AG09309 (cell line): ENCODE data around the gene MCF2L2.

Source experiments
- DNase-seq: peaks from one replicate; pipeline ENCODE4 v3.0.0-alpha.2; 2010; ENCODE audit warnings: low read depth
- H3K4me3 ChIP-seq: 2 replicates; pipeline ENCODE4 v1.5.1; 2011; ENCODE audit warnings: mild to moderate bottlenecking, low read depth, low read length, moderate library complexity; ENCODE audit not compliant: control insufficient read depth
- TF ChIP-seq, protein P1 (sequence below): IDR thresholded peaks from 2 replicates; pipeline ENCODE4 v1.5.1; 2011; ENCODE audit warnings: mild to moderate bottlenecking, low read depth, low read length, inconsistent platforms; ENCODE audit not compliant: insufficient read depth, control insufficient read depth; ENCODE audit errors: missing control alignments

Gene MCF2L2

DNA sequence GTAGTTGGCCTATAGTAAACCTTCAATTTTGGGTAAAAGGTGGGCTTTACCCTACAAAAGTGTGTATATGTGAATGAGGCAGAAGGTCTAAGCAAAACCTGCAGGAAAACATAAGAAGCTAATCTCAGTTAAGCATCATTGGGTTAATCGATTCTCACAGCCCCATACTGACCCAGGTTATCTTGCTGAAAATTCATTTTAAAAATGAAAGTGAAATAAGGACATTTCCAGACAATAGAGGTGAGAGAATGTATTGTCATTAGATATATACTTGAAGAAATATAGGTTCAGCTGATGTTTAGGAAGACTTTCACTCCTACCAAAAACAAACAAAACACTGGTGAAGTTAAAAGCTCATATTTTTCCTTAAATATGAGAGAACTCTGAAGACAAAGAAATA, 85.6 kb downstream of the MCF2L2 start:
- TF ChIP-seq, protein P1, sequence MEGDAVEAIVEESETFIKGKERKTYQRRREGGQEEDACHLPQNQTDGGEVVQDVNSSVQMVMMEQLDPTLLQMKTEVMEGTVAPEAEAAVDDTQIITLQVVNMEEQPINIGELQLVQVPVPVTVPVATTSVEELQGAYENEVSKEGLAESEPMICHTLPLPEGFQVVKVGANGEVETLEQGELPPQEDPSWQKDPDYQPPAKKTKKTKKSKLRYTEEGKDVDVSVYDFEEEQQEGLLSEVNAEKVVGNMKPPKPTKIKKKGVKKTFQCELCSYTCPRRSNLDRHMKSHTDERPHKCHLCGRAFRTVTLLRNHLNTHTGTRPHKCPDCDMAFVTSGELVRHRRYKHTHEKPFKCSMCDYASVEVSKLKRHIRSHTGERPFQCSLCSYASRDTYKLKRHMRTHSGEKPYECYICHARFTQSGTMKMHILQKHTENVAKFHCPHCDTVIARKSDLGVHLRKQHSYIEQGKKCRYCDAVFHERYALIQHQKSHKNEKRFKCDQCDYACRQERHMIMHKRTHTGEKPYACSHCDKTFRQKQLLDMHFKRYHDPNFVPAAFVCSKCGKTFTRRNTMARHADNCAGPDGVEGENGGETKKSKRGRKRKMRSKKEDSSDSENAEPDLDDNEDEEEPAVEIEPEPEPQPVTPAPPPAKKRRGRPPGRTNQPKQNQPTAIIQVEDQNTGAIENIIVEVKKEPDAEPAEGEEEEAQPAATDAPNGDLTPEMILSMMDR, result no peak

DNA sequence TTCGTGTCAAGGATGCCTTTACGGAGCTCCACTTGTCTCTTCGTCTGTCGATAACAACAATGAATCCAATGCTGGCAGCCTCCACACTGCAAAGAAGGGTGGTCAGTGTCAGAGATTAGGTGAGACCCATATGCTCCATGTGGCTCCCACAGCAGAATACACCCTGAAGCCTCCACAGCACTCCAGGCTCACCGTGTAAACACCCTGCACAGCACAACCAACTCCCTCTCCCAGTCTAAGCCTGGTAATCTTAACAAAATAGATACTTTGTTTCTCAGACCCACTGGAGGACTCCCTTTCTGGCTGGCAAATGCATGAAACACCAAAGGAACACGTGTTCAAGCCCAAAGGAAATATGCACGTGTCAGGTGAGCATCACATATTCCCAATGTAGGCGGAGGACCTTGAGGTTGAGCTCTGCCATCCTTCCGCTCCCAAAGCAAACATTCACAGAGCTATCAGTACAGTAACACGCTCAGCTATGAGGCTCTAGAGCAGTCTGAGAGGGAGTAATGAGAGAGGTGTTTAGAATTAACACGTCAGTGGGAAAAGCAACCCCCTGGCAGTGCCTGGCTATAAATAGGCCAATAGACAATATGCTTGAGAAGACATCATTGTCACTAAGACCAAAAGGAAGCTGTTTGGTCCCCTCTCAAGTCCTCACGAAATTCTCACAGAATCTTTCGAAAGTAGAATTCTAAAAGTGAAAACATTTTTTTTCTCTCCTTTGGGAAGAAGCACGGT, 86.7 kb downstream of the MCF2L2 start:
- H3K4me3 ChIP-seq, result no peak overlapping the region
- TF ChIP-seq, protein P1, result no peak
- no peak for DNase-seq

More for the DNA sequence above, 85.6 kb downstream of the MCF2L2 start:
- DNase-seq, result no peak
- H3K4me3 ChIP-seq, result no peak overlapping the region

DNA sequence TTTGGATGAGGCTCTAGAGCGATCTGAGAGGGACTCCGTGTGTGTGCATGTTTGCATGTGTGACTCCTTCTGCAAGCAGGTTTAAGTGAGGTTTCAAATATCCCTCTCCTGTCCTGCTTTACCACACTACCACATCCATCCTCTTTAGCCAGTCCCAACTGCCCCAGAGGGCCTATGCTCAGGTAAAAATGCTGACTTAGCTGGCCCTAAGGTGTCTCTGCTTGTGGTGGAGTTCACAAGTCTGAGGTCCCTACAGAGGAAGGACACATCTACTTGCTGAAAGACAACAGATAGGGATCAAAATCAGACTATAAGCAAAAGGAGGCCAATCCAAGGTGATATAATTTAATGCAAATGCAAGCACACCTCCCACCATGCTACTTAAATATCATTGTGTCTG, 88.2 kb downstream of the MCF2L2 start:
- TF ChIP-seq, protein P1, result no peak
- DNase-seq, result no peak
- H3K4me3 ChIP-seq, result no peak overlapping the region

DNA sequence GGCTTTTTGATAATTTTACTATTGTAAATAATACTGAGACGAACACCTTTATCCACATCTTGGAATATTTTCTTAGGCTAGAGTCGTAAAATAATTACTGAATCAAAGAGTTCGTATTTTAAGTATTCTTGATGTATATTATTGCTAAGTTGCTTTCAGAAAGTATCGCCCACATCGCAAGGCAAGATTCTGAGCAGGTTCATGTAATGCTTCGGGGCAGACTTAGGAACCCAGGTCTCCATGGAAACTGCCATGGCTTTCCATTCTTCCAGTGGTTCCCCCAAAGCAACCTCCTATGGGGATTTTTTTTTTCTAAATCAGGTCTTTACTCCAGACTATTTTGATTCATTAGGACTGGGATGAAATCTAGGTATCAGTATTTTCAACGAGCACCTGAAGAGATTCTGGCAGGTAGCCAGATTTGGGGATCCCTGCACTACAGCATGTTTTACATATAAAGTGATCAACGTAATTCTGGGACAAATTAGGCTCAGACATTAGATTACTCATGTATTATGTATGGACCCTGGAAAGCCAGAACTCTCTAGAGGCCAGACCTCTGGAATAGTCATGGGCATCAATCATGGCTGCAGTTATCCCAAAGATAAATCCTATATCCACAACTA, 88.8 kb downstream of the MCF2L2 start:
- H3K4me3 ChIP-seq, result no peak overlapping the region
- DNase-seq, result no peak
- TF ChIP-seq, protein P1, result no peak

DNA sequence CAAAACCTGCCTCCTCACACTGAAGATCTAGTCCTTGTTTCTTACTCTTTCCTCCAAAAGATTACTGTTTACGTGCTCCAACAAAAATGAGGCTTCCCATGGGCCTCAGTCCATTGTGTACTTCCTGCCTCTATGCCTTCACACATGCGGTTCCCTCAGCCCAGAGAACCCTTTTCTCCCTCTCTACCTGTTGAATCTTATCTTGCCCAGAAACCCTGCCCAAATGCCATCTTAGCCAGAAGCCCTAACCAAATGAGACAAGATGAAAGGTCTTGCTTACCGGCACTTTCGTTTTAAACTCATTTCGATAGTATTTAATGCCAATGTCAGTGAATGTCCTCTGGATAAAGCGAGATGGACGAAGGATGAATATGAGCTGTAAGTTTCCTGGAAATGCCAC, 89.9 kb downstream of the MCF2L2 start:
- TF ChIP-seq, protein P1, result no peak
- H3K4me3 ChIP-seq, result no peak overlapping the region
- DNase-seq, result no peak

DNA sequence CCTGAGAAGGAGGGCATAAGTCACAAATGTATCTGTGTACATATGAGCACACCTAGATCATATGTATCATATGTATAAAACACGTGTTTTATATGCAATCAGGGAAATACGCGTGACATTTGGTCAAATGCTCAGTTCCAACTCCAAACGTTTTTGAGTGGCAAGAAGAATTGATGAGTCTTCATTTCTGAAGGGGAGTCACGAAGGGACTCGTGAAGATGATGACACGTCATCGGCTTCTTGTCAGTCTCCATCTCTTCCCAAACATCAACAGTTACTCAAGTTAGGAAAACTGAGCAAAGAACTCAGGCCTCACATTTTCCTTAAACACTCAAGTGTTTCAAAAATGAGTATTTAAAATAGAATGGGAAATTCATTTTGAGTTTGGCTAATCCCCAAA, 95.9 kb downstream of the MCF2L2 start:
- DNase-seq, result no peak
- TF ChIP-seq, protein P1, result no peak
- H3K4me3 ChIP-seq, result no peak overlapping the region

DNA sequence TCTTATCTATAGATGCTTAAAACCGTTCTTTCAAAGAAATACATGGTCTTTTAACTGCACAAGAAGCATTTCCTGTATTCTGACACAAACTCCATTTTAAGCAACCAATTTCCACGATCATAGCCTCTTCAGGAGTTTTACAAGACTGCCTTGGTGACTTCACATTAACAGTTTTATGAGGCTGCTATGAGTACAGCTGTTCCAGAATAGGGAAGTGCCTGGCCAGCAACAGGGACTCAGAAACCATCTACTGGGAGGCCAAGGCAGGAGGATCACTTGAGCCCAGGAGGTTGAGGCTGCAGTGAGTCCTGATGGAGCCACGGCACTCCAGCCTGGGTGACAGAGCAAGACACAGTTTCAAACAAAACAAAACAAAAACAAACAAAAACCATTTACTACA, 96.9 kb downstream of the MCF2L2 start:
- no peak for DNase-seq
- H3K4me3 ChIP-seq, result no peak overlapping the region
- TF ChIP-seq, protein P1, result no peak
